ENCODE data around the gene RASEF.

- TF ChIP-seq, protein P1, sequence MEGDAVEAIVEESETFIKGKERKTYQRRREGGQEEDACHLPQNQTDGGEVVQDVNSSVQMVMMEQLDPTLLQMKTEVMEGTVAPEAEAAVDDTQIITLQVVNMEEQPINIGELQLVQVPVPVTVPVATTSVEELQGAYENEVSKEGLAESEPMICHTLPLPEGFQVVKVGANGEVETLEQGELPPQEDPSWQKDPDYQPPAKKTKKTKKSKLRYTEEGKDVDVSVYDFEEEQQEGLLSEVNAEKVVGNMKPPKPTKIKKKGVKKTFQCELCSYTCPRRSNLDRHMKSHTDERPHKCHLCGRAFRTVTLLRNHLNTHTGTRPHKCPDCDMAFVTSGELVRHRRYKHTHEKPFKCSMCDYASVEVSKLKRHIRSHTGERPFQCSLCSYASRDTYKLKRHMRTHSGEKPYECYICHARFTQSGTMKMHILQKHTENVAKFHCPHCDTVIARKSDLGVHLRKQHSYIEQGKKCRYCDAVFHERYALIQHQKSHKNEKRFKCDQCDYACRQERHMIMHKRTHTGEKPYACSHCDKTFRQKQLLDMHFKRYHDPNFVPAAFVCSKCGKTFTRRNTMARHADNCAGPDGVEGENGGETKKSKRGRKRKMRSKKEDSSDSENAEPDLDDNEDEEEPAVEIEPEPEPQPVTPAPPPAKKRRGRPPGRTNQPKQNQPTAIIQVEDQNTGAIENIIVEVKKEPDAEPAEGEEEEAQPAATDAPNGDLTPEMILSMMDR (IDR thresholded peaks at IDR 0.05) = no peak
- TF ChIP-seq POLR2A (IDR thresholded peaks at IDR 0.05) = no peak
Measured at GRCh38 chr9:82997476-82998140, 65.3 kb downstream of the RASEF start.

All from Peyer's patch (tissue), 4 donors.